Activated T-helper 2 cell treated with anti-CD3 and anti-CD28 coated beads, Interferon-gamma antibody, Interleukin-2, Interleukin-4, amounts not matched to agents 10 μg/mL and 5 μg/mL and 100 μg/mL, durations not matched to agents 14 hours and 24 hours and 36 hours (primary cell): ENCODE data around the gene CBX4. TPM values are rescaled to one million over a fixed set of nuclear protein-coding genes. Genes with fewer than 3 reads are reported as not detected.

Source experiments
- DNase-seq: peaks from one replicate; pipeline ENCODE4 v3.0.0; 2021; ENCODE audit warnings: low spot score
- H3K27ac Mint-ChIP-seq: one replicate; pipeline ENCODE4 v1.8.0; 2021; ENCODE audit warnings: mixed read lengths
- H3K27me3 Mint-ChIP-seq: one replicate; pipeline ENCODE4 v1.8.0; 2021; ENCODE audit warnings: low read depth, mixed read lengths
- H3K36me3 Mint-ChIP-seq: one replicate; pipeline ENCODE4 v1.8.0; 2021; ENCODE audit warnings: low read depth, mixed read lengths
- H3K4me1 Mint-ChIP-seq: one replicate; pipeline ENCODE4 v1.8.0; 2021; ENCODE audit warnings: low read depth, mixed read lengths
- H3K4me3 Mint-ChIP-seq: one replicate; pipeline ENCODE4 v1.8.0; 2021; ENCODE audit warnings: low read depth, mild to moderate bottlenecking, moderate library complexity, mixed read lengths
- H3K9me3 Mint-ChIP-seq: one replicate; pipeline ENCODE4 v1.8.0; 2021; ENCODE audit warnings: mixed read lengths
- intact Hi-C: fragments of 100-400 bp; cut with micrococcal nuclease; formaldehyde crosslinking; loops from one replicate; pipeline ENCODE4 v1.15.1; 2023
- total RNA-seq: library from RNA; stranded (reverse); gene quantifications from 2 replicates; pipeline ENCODE4 v1.2.3, GENCODE V29; 2022

The CBX4 gene
- total RNA-seq, 1 donor from 2014 or later: 25.0 TPM

- no peaks in the 10 kb centered on the region for H3K9me3 Mint-ChIP-seq
- intact Hi-C loops: no loop called here
- no peak overlapping the region for H3K27ac Mint-ChIP-seq
- peaks cover 5% of the 10 kb centered on the region for H3K4me1 Mint-ChIP-seq
- H3K36me3 Mint-ChIP-seq: peaks cover 12% of the 10 kb centered on the region
- H3K27me3 Mint-ChIP-seq: peaks cover 32% of the 10 kb centered on the region
- no peak for DNase-seq
- H3K4me3 Mint-ChIP-seq: no peak overlapping the region
Measured at GRCh38 chr17:79785017-79785899, 54.0 kb downstream of the CBX4 start.

GRCh38 chr17:79784353-79785016 is 54.8 kb downstream of the CBX4 start:
- H3K9me3 Mint-ChIP-seq: no peaks in the 10 kb centered on the region
- DNase-seq: no peak
- H3K36me3 Mint-ChIP-seq: peaks cover 17% of the 10 kb centered on the region
- peaks cover 38% of the 10 kb centered on the region for H3K27me3 Mint-ChIP-seq
- peaks cover 10% of the 10 kb centered on the region for H3K4me1 Mint-ChIP-seq
- H3K27ac Mint-ChIP-seq: no peak overlapping the region
- intact Hi-C loops: no loop called here
- H3K4me3 Mint-ChIP-seq: no peak overlapping the region

- Mint-ChIP-seq H3K4me1 (peaks cover 11% of the 10 kb centered on the region), H3K27ac (no peak overlapping the region), H3K27me3 (peaks cover 39% of the 10 kb centered on the region), H3K4me3 (no peak overlapping the region), H3K36me3 (peaks cover 17% of the 10 kb centered on the region), H3K9me3 (no peaks in the 10 kb centered on the region)
- no peak for DNase-seq
- intact Hi-C loops: no loop called here
Measured at GRCh38 chr17:79783891-79784290, 55.3 kb downstream of the CBX4 start.

Other genes starting within 250 kb of the CBX4 start
- 0.07 TPM in 1 of 2 replicates, not detected in the other for gene RBFOX3, start 228.4 kb downstream of the CBX4 start, total RNA-seq
- gene ENPP7, start 108.5 kb downstream of the CBX4 start, total RNA-seq: not detected in 2 replicates
- 9.7 and 11.2 TPM in 2 replicates for gene CBX2, start 61.3 kb downstream of the CBX4 start, total RNA-seq
- 8.6 and 9.9 TPM in 2 replicates for gene CBX8, start 42.4 kb downstream of the CBX4 start, total RNA-seq
- 1.4 and 2.0 TPM in 2 replicates for gene TBC1D16, start 196.4 kb upstream of the CBX4 start, total RNA-seq
- 0.18 TPM in 1 of 2 replicates, not detected in the other for gene CCDC40, start 197.2 kb upstream of the CBX4 start, total RNA-seq